ENCODE measurements around the gene OCA2. TPM values are rescaled to one million over a fixed set of nuclear protein-coding genes. Genes with fewer than 3 reads are reported as not detected.

The OCA2 gene
- polyA plus RNA-seq, 3 donors = not detected

GRCh38 chr15:27741226-27741860 is 357.8 kb downstream of the OCA2 start:
- H3K9ac ChIP-seq (ENCODE audit: insufficient read depth, low read length, poor library complexity, severe bottlenecking) = no peak overlapping the region
- no peak overlapping the region for H3K4me3 Mint-ChIP-seq
- H4K20me1 ChIP-seq (ENCODE audit: insufficient read depth, low read length) = no peaks in the 10 kb centered on the region
- H3K36me3 Mint-ChIP-seq = no peaks in the 10 kb centered on the region
- DNase-seq = no peak
- intact Hi-C loops (cut with micrococcal nuclease) = no loop called here
- no peak overlapping the region for H3K27ac ChIP-seq (ENCODE audit: low read depth in 1 of 2, low read length in 2 of 2)
- H3K9me3 Mint-ChIP-seq = peaks cover 10 to 56% (median 40%) of the 10 kb centered on the region in 7 donors
- H3K79me2 ChIP-seq (ENCODE audit: insufficient read depth, low read length) = no peaks in the 10 kb centered on the region
- no peak overlapping the region for H3K4me2 ChIP-seq (replicated peaks; ENCODE audit: extremely low read depth, low read length, poor library complexity, severe bottlenecking)
- H3K27ac Mint-ChIP-seq = no peak overlapping the region
- H3K27me3 ChIP-seq (ENCODE audit: control insufficient read depth in 2 of 2, insufficient read depth in 2 of 2, low read length in 2 of 2) = no peaks in the 10 kb centered on the region
- H3K4me1 ChIP-seq (ENCODE audit: control insufficient read depth in 1 of 2, insufficient read depth in 2 of 2, low read length in 2 of 2) = no peaks in the 10 kb centered on the region
- H3K4me1 Mint-ChIP-seq = no peaks in the 10 kb centered on the region
- H3K9me3 ChIP-seq (replicated peaks in 1 of 2; ENCODE audit: control insufficient read depth in 1 of 2, insufficient read depth in 1 of 2, low read length in 2 of 2) = peaks cover 53 to 55% of the 10 kb centered on the region in 2 donors
- no peak for TF ChIP-seq CTCF (IDR thresholded peaks at IDR 0.05)
- WGBS (ENCODE audit: insufficient coverage) = 86% methylated on average over 7 of the region's 8 CpGs
- no peak overlapping the region for H3K4me3 ChIP-seq (replicated peaks in 1 of 3; ENCODE audit: low read depth in 2 of 3, low read length in 3 of 3)
- H2AFZ ChIP-seq (ENCODE audit: insufficient read depth, low read depth, low read length, poor library complexity, severe bottlenecking) = no peak overlapping the region
- H3K36me3 ChIP-seq (replicated peaks in 1 of 2; ENCODE audit: control insufficient read depth in 1 of 2, insufficient read depth in 2 of 2, low read length in 2 of 2) = no peaks in the 10 kb centered on the region
- H3K27me3 Mint-ChIP-seq (ENCODE audit: low read depth in 3 of 3) = no peaks in the 10 kb centered on the region

GRCh38 chr15:27734785-27735495 is 364.2 kb downstream of the OCA2 start:
- H3K36me3 ChIP-seq (replicated peaks in 1 of 2; ENCODE audit: control insufficient read depth in 1 of 2, insufficient read depth in 2 of 2, low read length in 2 of 2) = no peaks in the 10 kb centered on the region
- H3K4me3 ChIP-seq (replicated peaks in 1 of 3; ENCODE audit: low read depth in 2 of 3, low read length in 3 of 3) = no peak overlapping the region
- no peaks in the 10 kb centered on the region for H3K79me2 ChIP-seq (ENCODE audit: insufficient read depth, low read length)
- H3K4me3 Mint-ChIP-seq = no peak overlapping the region
- no peaks in the 10 kb centered on the region for H3K27me3 Mint-ChIP-seq (ENCODE audit: low read depth in 3 of 3)
- no peaks in the 10 kb centered on the region for H4K20me1 ChIP-seq (ENCODE audit: insufficient read depth, low read length)
- WGBS (ENCODE audit: insufficient coverage) = 100% methylated on average over 1 of the region's 3 CpGs
- H3K9me3 ChIP-seq (replicated peaks in 1 of 2; ENCODE audit: control insufficient read depth in 1 of 2, insufficient read depth in 1 of 2, low read length in 2 of 2) = peaks cover 35 to 50% of the 10 kb centered on the region in 2 donors
- H3K4me1 Mint-ChIP-seq = no peaks in the 10 kb centered on the region
- H3K36me3 Mint-ChIP-seq = no peaks in the 10 kb centered on the region
- H3K4me2 ChIP-seq (replicated peaks; ENCODE audit: extremely low read depth, low read length, poor library complexity, severe bottlenecking) = no peak overlapping the region
- no peaks in the 10 kb centered on the region for H3K4me1 ChIP-seq (ENCODE audit: control insufficient read depth in 1 of 2, insufficient read depth in 2 of 2, low read length in 2 of 2)
- intact Hi-C loops (cut with micrococcal nuclease) = no loop called here
- no peaks in the 10 kb centered on the region for H3K27me3 ChIP-seq (ENCODE audit: control insufficient read depth in 2 of 2, insufficient read depth in 2 of 2, low read length in 2 of 2)
- H2AFZ ChIP-seq (ENCODE audit: insufficient read depth, low read depth, low read length, poor library complexity, severe bottlenecking) = no peak overlapping the region
- H3K27ac Mint-ChIP-seq = no peak overlapping the region
- TF ChIP-seq CTCF (IDR thresholded peaks at IDR 0.05) = no peak
- H3K9ac ChIP-seq (ENCODE audit: insufficient read depth, low read length, poor library complexity, severe bottlenecking) = no peak overlapping the region
- peaks cover 9 to 46% (median 29%) of the 10 kb centered on the region in 7 donors for H3K9me3 Mint-ChIP-seq
- H3K27ac ChIP-seq (ENCODE audit: low read depth in 1 of 2, low read length in 2 of 2) = no peak overlapping the region
- DNase-seq = no peak
